Activated CD8-positive, alpha-beta memory T cell treated with anti-CD3 and anti-CD28 coated beads, Interleukin-2, amount 50 U/mL, for 48 hours (primary cell): ENCODE measurements around the gene DVL2.

ENCODE experiments used
- DNase-seq: peaks from one replicate; pipeline ENCODE4 v3.0.0-alpha.2; 2020

The DVL2 gene

DNA sequence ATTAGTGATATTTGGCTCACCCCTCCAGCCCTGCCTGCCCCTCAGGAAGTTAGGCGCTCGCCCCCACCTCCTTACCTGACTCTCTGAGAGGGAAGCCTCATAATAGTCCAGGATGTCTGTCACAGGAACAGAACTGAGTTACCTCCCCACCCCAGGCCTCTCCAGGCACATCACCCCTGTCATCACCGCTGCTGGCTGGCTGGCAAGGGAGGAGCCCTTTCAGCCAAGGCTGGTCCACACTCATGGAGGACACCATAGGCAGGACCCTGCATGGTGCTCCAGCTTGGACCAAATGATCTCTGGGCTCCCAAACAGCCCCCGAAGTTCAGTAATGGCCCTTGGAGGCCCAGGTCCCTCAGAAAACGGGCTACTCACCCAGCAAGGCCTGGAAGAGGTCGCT, 16.2 kb downstream of the DVL2 start:
- no peak for DNase-seq

DNA sequence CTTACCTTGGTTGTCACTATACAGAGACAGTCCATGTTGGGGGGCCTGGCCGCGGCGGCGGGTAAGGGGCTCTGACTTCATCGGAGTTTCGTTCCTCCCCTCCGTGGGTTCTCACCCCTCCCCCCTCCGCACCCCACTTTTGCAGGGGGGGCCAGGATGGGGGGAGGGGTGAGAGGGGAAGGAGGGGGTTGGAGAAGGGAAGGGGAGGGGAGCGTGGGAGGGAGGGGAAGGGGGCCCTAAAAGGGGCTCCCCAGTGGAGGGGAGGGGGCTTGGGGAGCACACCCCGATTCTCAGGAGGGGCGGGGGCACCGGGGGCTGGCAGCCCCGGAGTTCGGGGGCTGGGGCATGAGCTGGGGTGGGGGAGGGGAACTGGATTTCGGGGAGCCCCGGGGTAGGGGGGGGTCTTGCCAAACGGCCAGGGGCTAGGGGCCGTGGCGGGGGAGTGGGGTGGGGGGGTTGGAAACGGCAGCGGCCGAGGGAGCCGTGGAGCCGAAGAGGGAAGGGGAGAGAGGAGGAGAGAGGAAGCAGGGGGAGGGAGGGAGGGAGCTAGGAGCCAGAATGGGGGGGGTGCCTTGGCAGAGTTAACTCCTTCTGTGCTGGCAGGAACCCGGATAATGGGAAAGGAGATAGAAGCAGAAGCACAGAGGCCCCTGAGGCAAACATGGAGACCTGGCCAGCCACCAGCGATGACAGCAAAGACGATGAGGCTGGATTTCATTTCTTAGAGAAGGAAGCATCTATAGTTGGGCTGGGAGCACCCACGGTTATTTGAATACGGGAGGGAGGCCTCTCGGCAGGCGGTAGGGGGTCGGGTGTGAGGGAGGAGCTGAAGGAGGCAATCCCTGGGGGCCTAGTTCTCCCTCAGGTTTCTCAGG, 17.0 kb downstream of the DVL2 start:
- DNase-seq = no peak

DNA sequence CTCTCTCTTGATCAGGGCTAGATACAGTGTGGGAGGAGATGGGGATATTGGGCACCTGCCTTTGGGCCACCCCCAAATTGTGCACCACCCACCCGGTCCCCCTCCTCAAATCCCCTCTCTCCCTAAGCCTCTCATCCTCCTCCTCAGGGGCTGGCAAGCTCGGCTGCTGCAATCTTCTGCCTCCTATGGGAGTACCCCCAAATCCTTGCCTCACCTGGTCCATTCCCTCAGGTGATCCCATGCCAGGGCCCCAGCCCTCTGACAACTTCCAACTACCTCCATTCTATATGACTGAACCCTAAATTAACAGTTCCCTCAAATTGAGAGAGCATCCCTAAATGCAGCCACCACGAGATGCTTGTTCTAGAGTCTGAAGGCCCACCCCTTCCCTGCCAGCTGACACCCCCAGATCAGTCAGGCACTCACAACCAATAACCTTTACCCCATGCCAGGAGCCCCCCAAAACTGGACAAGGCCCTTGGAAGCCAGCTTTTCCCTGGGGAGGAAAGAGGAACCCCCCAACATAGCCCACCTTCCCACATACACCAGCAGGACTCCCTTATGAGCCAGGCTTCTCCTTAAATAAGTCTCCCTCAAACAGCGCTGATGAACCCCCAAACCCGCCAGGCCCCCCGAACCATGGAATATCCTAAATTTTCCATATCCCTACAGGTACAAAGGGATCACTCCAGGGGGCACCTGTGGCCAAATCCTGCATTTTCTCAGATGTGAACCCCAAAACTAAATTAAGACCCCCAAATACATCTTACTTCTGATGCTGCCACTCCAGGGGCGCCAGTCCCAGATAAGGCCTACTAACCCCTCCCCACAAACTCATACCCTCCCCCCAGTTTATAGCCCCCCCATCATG, 17.8 kb downstream of the DVL2 start:
- no peak for DNase-seq

DNA sequence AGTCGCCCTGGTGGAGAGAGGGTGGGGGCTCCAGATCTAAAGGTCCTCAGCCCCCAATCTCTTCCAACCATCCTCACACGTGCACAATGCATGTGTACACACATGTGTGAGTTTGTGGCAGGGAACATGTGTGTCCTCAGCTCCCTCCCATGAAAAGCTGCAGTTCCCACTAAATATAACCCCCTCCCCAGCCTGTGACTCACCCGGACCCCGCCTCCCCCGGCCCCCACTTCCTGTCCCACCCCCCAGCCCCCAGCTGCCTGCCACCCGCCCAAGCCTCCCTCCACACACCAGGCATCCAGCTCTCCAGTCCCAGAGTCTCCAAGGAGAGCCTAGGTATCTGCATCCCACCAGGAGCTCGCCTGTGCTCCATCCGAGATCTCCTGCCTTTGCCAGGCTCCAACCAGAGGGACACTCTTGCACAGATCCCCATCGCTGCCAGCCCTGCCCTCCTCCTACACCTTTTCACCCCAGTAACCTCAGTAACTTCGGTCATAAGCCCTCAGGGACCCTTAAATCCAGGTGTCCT, 18.6 kb downstream of the DVL2 start:
- DNase-seq = no peak

DNA sequence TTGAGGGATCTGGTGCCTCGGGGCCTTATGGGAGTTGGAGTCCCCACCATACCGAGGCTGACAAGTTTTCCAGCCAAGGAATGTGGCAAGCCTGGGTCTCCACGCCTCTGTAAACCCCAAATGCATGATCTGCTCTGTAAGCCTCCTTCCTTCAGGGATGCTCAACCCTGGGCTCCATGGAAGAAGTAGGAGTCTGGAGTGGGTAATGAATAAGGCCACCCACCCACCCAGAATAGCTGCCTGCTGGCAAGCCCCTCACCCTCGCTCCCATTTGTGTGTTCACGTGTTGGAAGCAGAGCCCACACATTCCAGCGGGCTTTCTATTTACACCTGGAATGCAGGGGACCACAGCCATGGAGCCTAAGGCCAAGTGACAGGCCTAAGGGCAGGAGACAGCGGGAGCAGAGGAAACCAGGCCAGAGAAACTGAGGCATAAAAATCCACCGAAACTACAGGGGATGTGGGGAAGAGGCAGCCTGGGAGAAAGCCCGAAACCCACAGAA, 19.1 kb downstream of the DVL2 start:
- no peak for DNase-seq

DNA sequence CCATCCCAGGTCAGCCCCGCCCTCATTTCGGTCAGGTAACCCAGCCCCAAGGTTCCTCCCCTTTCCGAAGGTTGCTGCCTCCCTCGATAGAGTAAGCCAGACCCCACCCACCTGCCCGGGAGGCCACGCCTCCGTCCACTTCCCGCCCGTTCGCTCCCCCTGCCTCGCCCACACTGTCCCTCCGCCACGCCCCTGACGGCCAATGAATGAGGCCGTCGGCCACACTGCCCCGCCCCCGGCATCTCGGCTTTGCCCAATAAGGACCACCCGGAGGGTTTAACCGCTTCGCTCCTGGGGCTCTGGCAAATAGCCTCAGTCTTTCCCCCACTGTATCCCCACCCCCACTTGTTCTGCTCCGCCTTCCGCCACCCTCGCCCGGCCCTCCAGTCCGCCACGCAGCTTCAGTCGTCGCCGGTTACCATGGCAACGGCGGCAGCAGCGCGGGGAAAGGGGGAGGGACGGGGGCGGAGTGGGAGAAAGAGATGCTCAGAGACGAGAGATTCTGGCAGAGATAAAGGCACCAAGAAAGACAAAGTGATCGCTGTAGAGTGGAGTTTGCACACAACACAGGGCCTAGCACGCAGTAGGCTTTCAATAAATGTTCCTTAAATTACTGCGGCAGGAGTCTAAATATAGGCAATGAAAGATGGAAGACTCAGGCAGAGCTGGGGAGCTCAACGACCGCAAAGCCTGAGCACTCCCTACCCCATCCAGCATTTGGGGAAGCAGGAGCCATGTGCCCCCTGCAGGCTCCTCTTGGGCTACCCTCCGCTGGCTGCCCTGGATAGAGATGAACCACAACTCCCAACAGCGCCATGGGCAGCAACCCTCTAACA, 19.8 kb downstream of the DVL2 start:
- DNase-seq = peak; percentile 99

DNA sequence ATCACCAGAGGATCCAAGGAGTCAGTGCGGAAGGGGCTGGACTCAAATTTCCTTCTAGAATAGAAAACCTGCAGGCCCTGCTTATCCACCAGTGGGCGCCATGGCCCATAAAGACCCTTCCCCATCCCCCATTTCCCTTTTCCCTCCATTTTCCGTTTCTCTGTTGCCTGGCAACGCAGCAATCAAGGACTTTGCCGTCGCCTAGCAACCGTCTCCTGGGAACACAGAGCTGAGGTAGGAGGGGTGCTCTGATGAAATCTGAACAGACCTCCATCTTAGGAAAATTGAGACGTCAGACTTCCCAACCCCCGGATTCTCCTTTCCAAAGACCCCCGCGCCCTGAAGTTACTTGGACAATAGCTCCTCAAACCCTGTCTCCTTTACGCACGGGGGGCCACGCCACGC, 20.4 kb downstream of the DVL2 start:
- DNase-seq = no peak

DNA sequence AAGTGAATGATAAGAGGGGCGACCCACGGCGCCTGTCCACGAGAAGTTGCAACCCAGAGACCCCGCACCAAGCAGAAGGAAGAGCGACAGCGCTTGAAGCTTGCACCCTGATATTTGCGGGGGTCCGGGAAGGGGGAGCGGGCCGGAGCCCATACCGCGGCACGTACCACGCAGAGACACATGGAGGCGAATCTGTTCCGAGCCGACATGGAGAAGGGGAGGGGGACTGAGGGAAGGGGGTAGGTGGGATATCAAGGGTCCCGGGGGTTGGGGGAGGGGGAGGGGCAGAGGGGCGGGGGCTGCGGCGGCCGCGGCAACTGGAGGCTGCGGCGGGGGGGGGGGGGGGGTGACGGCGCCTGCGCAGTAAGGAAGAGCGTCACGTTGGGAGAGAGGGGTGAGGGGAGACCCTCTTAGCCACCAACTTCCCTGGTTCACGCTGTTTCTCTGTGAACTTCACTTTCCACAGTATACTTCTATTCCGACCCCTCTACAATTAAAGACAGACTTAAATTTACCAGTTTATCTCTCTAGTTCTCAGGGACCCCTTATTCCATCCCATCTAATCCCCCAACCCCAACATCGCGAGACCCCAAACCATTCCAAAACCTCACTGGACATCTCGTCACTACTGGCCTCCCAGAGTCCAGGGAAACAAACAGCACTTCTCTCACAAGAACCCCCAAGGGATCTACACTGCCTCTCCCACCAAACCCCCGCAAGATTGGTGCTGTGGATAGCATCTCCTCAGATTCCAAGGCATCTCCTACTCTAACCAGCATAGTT, 22.6 kb downstream of the DVL2 start:
- DNase-seq = no peak

DNA sequence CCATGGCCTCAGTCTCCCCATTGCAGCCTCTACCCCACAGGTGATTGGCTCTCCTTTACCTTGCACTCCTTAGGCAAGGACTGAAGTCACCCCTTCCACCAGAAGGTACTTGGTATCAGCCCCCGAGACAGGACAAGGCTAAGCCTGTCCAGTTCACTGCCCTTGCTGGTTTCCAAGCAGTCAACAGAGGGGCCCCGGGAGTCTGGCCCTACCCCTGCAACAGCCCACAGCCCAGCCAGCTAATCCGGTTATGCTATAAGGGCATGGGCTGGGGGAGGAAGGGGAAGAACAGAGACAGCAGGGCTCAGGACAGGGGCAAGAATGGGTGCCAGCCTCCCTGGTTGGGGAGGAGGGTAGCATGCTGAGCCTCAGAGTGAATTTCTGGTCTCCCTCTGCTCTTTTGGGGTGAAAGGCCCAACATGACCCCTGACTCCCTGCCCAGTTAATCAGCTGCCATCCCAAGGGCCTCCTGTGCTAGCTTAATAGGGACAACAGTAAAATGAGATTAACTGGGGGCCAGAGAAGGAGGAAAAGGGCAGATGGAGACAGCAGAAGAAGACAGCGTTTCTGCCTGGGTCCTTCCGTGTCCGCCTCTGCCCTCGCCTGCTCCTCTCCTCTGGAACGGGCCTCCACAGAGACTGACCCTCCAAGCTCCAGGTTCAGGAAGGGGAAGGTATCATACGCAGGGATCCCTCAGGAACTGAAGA, 25.4 kb downstream of the DVL2 start:
- DNase-seq = no peak

DNA sequence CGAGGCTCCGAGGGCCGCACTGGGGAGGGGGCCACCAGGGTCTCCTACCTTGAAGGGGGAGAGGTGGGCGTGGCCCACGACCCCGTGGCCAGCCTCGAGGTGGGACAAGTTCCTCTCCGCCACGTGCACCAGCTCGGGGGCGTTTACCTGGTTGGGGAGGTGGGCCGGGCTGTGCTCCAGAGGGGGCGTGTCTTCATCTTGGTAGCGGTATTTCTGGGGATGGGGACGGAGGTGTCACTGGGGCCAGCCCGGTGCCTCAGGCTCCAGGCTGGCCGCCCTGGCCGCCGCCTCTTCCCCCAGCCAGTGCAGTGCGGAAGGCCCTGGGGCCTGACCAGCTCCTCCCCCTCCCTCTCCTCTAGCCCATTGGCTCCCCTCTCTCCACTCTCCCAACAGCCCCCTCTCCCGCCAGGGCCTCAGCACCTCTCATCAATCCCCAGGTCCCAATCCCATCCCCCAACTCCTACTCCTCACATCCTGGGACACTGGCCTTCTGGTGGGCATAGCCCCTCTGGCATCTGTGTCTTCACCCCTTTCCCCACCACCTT, 26.2 kb downstream of the DVL2 start:
- no peak for DNase-seq

DNA sequence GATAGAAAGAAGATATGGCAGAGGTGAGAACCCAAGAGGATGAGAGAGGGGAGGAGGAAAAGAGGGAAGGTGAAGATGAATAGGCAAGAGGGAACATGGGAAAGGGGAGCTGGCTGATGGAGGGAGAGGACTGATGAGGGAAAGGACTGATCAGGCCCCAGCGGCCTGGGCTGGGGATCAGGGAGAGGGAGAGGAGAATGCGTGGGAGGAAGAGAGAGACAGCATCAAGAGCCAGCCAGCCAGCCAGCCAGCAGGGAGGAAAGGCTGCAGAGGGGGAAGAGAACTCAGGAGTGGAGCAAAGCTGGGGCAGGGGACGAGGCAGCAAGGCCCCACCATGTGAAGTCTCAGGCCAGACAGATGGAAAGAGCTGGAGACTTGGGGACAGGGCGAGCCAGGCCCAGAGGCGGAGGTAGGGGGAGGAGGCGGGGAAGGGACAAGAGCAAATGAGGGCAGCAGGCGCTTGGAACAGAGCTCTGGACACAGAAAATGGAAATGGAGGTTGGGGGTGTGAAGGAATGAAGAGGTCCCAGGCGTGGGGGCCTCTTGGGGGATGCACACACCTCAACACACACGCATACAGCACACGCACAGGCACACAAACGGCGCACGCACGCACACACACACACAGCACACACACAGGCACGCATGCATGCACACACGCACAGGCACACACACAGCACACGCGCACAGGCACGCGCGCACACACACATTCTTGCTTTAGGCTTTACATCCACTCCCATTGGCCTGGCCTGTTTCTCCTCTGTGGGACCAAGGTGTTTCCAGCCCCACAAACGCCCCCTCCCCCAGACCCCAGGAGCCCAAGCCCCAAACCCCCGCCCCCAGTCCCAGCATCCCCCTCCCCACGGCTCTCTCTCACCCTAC, 27.0 kb downstream of the DVL2 start:
- no peak for DNase-seq

DNA sequence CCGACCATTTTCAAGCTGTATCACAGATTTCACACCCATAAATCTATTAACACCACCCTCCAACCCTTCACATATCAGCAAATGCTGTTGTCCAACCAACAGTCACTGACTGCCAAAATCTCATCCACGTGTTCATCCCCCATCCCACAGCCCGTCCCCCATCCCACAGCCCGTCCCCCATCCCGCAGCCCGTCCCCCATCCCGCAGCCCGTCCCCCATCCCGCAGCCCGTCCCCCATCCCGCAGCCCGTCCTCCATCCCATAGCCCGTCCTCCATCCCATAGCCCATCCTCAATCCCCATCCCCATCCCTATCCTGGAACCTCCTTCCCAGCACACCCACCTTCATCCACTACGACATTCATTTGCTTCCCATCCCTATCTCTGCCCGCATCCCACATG, 28.8 kb downstream of the DVL2 start:
- DNase-seq = no peak

DNA sequence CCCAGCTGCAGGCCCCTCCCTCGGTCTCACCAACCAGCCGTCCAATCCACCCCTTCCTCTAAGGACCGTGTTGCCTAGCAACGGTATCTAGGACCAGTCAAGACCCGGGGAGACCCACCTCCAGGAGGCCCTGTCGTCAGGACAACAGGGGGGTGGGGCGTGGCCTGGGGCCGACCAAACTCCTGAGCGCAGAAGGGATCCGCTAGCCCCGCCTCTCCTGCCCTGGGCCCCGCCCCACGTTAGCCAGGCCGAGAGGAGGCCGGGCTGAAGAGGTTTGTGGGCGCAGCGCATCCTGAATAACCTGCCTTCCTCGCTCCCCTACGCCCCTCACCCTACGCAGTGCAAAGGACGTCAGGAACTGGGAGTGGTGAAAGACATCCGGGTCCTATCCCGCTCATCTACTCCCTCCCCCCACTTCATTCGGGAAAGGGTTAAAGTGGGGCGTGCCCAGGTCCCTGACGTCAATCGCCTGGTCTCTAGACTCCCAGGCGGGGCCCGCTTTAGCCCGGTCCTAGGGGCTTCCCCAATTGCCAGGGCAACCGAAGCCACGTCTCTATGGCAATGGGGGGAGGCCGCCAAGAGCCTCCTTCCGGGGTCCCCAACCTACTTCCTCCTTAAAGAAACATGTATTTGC, 29.4 kb downstream of the DVL2 start:
- peak; percentile 94 for DNase-seq

DNA sequence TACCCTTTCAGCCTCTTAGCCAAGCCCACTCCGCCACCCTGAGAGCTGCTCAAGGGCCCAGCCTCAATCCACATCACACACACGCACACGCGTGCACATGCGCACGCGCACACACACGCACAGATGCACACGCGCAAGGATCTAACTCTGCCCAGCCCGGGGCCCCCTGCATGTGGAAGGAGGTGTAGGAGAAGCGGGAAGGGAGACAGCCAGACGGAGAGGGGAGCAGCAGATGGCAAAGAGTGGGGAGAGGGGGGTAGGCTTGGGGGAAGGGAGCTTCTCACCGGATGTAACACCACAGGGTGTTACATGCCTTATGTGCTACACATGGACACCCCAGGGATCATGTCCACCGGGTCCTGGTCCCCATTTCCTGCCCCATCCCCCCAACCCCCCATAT, 30.0 kb downstream of the DVL2 start:
- no peak for DNase-seq

DNA sequence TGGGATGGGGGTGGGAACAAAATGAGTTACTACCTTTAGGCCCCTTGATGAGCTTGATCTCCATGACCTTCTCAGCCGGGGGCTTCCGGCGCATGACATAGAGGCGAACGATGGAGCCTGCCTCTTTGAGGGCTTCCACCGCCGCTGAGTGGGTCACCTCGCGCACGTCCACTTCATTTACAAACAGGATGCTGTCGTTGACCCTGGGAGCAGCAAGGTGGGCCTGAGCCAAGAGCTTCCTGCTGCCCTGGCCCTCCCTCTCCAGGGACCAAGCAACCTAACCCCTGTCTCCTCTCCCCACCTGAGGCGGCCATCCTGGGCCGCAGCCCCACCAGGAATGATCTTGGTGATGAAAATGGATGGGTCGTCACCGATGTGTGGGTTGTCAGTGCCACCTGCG, 30.9 kb downstream of the DVL2 start:
- no peak for DNase-seq

DNA sequence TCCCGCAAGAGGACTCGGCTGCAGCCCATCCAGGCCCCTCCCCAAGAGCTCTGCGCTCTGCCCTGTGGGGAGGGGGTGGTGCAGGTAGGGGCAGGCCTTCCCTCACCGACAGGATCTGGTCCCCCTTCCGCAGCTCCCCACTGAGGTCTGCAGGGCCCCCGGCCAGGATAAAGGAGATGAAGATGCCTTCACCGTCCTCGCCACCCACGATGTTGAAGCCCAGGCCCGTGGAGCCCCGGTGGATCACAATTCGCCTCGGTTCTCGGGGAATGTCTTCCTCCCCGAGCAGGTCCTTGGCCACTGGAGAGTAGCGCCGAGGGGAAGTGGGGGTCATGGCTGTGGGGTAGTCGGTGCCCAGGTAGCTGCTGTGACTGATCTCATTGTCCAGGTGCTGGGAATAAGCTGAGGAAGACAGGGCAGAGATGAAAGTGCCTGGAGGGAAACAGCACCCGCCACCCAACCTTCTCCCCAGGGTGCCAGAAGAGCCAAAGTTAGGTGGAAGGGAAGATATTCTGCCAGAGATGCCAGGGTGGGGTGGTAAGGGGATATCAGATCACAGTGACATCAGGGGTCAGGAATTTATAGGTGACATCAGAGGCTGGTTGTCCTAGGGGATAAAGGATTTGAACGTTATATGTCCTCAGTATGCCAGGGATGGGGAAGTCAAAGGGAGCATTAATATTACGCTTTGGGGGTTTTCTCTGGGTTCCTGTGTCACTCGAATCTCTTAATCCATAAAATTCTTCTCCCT, 37.5 kb downstream of the DVL2 start:
- no peak for DNase-seq

DNA sequence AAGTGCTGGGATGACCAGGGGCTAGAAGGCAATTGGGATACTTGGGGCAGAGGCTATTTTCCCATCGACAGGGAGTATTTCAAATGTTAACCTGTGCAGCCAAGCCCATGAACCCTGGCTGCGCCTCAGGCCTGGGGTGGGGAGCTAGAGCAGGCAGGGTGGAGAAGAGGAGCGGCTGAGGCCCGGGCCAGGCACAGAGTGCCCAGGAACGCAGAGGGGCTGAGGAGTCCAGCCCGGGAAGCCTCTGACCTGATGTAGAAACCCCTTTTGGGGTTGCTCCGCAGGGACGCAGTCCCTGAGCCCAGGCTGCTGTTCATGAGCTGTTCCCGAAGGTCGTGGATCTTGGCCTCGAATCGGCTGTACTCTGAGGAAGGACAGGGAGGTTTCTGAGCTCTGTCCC, 38.3 kb downstream of the DVL2 start:
- no peak for DNase-seq

DNA sequence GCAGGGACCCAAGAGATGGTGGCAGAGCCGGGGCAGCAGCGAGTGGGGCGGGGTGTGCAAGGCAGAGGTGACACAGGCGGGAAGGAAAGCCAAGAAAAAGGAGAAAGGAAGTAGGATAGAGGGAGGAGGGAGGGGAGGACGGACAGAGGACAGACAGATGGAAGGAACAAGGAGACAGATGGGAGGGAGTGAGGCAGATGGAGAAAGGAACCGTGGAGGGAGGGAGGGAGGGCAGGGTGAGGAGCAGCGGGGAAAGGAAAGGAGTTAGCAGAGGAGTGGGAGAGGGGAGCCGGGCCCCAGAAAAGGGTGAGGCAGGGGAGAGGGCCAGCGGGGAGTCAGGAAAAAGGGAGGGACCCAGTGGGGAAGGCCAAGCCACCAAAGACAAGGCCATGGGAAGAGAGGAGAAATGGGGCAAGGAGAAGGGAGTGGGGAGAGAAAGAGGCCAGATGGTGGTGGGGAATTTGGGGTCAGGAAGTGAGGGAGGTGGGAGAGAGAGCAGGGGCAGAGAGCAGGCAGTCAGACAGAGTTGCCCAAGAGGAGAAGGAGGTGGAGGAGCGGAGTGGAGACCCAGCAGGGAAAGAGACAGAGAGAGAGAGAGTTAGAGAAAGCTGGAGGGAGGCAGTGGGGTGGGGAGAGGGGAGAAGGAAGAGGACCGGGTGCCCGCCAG, 41.9 kb downstream of the DVL2 start:
- no peak for DNase-seq
